ENCODE measurements around the gene ADCY2.

DNA sequence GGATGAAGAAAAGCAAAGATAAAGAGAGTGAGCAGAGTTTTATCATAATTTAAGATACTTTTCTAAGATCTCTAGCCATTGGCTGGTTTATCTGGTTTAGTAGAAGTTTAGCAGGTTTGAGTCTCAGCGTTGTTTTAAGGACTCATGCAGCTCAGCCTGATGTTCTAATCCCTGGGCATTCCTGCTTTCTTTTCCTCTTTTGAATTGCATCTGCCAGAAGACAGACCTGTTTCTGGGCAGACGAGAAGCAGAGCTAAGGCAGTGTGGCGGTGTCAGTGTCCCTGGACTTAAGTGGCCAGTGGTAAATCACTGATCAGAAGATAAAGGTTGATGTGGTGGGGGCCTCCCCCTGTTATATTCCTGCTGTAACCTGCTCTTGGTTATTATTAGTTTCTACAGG lies 138.6 kb downstream of the ADCY2 start:
- TF ChIP-seq, protein P1, sequence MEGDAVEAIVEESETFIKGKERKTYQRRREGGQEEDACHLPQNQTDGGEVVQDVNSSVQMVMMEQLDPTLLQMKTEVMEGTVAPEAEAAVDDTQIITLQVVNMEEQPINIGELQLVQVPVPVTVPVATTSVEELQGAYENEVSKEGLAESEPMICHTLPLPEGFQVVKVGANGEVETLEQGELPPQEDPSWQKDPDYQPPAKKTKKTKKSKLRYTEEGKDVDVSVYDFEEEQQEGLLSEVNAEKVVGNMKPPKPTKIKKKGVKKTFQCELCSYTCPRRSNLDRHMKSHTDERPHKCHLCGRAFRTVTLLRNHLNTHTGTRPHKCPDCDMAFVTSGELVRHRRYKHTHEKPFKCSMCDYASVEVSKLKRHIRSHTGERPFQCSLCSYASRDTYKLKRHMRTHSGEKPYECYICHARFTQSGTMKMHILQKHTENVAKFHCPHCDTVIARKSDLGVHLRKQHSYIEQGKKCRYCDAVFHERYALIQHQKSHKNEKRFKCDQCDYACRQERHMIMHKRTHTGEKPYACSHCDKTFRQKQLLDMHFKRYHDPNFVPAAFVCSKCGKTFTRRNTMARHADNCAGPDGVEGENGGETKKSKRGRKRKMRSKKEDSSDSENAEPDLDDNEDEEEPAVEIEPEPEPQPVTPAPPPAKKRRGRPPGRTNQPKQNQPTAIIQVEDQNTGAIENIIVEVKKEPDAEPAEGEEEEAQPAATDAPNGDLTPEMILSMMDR (CRISPR knock-in tag; IDR thresholded peaks at IDR 0.05): no peak
- TF ChIP-seq XRCC5 (optimal IDR thresholded peaks at IDR 0.05; ENCODE audit: low read length) (no peak), ERF (CRISPR knock-in tag; IDR thresholded peaks at IDR 0.05) (no peak), EZH2 (conservative IDR thresholded peaks at IDR 0.05; ENCODE audit: low read depth, low read length) (no peak), HDAC2 (CRISPR knock-in tag; IDR thresholded peaks at IDR 0.05) (no peak), JUNB (CRISPR knock-in tag; IDR thresholded peaks at IDR 0.05; ENCODE audit: borderline replicate concordance) (no peak), TCF12 (IDR thresholded peaks at IDR 0.05) (no peak), TCF12 (CRISPR knock-in tag; IDR thresholded peaks at IDR 0.05) (no peak), ZFX (CRISPR knock-in tag; IDR thresholded peaks at IDR 0.05; ENCODE audit: low read depth) (no peak), ZBTB1 (CRISPR knock-in tag; IDR thresholded peaks at IDR 0.05; ENCODE audit: borderline replicate concordance) (no peak)
- TF ChIP-seq, protein P2, sequence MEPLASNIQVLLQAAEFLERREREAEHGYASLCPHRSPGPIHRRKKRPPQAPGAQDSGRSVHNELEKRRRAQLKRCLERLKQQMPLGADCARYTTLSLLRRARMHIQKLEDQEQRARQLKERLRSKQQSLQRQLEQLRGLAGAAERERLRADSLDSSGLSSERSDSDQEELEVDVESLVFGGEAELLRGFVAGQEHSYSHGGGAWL (CRISPR knock-in tag; IDR thresholded peaks at IDR 0.05): no peak
